Stimulated activated CD4-positive, alpha-beta T cell treated with anti-CD3 and anti-CD28 coated beads, Interleukin-1b, Interleukin-23, amount 100 ng/mL, for 1 hour (primary cell): ENCODE data around the gene WNT5B.

ENCODE experiments used
- DNase-seq, 2 donors: peaks; one replicate each; pipeline ENCODE4 v3.0.0-alpha.2; 2020; ENCODE audit warnings: low read depth in 2 of 2

Gene WNT5B

GRCh38 chr12:1630133-1630826 lies 1.2 kb downstream of the WNT5B start:
- DNase-seq, result no peak

- DNase-seq, result no peak
Observed at GRCh38 chr12:1630827-1631591, 2.0 kb downstream of the WNT5B start.

DNA sequence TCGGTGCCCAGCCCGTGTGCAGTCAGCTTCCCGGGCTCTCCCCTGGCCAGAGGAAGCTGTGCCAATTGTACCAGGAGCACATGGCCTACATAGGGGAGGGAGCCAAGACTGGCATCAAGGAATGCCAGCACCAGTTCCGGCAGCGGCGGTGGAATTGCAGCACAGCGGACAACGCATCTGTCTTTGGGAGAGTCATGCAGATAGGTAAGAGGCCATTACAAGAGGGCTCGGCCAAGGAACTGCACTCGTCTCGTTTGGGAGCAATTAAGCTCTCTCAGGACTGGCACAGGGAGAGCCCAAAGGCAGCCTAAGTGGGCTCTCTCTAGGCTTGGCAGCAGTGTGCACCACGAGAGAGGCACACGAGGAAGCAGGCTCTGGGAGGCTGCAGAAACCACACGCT lies 3.7 kb downstream of the WNT5B start:
- no peak for DNase-seq

DNA sequence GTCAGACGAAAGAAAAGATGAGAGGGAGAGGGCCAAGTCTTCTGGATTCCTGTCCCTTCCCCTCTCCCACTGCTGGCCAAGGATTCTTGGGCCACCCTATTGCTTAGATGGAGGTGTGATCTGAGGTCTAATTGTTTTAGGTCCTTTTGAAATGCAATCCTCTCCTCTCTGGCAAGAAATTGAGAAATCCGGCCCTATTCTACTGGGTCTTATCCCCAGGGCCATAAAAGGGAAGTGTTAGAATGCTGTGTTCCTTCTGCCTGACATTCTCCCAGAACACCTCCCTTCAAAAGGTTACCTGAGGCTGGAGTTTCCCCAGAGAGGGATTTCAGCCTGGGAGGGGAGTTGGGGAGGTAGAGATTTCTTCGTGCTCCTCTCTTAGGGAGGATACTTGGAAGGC lies 4.4 kb downstream of the WNT5B start:
- DNase-seq, result no peak

- DNase-seq, result no peak
Observed at GRCh38 chr12:1634149-1634548, 5.1 kb downstream of the WNT5B start.

DNA sequence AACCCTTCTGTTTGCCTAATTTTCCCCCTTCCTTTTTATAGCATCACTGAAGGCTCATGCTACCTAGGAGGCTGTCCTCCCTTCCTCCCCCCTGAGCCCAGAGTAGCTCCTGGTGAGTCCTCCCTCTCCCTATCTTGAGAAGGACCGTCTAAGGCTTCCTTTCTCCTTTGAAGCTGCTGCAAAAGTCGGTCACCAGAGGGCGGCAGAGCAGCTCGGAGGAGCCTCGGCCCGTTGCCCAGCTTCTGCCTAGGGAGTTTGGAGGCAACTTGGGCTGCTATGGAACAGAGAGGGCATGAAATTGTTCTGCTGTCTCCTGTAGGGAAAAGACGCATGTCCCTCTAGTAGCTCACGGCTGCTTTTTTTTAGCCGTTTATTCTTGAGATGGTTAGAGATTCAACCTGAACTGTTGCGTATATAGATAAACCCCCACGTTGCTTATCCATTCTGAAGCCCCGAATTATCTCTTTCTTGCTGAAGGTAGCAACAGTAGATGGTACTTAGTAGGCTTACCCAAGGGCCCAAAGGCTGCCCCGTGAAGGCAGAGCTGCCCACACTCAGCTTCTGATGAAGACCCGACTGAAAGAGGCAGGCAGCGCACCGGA lies 5.7 kb downstream of the WNT5B start:
- peak in 1 of 2 donors; percentile 49 for DNase-seq

DNA sequence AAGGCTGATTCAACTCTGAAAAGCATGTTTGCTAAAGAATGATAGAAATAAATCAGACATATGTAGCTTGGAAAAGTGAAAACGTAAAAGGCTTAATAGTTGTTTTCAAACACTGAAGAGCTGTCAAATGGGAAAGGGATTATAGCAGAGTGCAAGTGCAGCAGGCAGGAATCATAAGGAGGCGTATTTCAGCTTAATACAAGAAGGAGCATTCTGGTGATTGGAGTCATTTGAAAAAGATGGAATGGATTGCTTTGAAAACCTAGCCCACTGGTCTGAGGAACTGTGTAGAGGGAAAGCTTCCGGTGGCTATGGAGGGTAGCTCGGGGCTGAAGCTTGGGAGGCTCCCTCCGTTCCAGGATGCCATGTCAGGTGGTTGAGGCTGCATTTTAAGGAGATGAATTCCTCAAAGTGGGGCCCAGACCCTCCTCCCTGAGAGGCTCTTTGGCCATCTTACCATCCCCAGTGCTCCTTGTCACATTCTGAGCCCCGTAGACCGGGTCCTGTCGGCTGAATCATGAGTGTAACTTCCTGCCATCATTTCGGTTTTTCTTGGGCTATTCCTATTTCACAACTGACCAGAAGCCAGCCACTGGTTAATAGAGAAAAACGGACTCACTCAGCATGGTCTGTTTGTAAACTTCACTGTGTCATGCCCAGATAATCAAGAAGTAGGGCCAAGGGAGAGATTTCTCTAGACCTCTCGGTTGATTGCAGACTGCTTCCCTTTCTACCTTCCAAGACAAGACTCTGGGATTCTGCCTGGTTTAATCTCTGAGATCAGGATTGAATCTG lies 6.5 kb downstream of the WNT5B start:
- DNase-seq, result no peak

- DNase-seq, result no peak
Observed at GRCh38 chr12:1638203-1638602, 9.2 kb downstream of the WNT5B start.

GRCh38 chr12:1639538-1639937 lies 10.5 kb downstream of the WNT5B start:
- DNase-seq, result no peak

GRCh38 chr12:1640328-1641234 lies 11.6 kb downstream of the WNT5B start:
- DNase-seq, result no peak

DNA sequence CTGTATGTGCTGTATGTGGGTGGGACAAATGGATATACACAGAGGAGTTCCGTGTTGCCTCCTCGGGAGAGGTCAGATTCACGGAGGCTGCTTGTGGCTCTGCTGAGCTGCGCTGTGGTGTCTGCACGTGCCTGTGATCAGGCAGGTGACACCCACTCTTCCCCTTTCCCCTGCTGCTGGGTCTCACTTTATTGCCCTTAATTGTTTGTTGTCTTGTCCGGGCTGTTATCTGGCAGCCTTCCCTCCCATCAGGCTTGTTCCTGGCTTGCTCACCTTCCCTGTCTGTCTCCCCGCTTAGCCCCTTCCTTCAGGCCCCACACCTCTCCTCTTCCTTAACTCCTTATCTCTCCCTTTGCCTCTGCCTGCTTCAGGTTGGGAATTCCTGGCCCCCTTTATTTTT lies 13.5 kb downstream of the WNT5B start:
- DNase-seq, result no peak

- DNase-seq, result no peak
Observed at GRCh38 chr12:1643043-1643442, 14.0 kb downstream of the WNT5B start.

GRCh38 chr12:1643905-1644533 lies 15.0 kb downstream of the WNT5B start:
- DNase-seq, result no peak

GRCh38 chr12:1644534-1645438 lies 15.8 kb downstream of the WNT5B start:
- DNase-seq, result no peak

- DNase-seq, result no peak
Observed at GRCh38 chr12:1645819-1646218, 16.8 kb downstream of the WNT5B start.

DNA sequence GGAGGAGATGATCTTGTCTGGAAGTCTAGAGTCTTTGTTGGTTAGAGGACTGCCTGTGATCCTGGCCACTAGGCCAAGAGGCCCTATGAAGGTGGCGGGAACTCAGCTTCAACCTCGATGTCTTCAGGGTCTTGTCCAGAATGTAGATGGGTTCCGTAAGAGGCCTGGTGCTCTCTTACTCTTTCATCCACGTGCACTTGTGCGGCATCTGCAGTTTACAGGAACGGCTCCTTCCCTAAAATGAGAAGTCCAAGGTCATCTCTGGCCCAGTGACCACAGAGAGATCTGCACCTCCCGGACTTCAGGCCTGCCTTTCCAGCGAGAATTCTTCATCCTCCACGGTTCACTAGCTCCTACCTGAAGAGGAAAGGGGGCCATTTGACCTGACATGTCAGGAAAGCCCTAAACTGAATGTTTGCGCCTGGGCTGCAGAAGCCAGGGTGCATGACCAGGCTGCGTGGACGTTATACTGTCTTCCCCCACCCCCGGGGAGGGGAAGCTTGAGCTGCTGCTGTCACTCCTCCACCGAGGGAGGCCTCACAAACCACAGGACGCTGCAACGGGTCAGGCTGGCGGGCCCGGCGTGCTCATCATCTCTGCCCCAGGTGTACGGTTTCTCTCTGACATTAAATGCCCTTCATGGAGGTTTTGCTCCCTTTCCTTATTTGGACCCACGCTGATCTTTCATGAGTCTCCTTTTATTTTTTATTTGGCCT lies 17.7 kb downstream of the WNT5B start:
- no peak for DNase-seq

- no peak for DNase-seq
Observed at GRCh38 chr12:1647285-1647669, 18.2 kb downstream of the WNT5B start.

DNA sequence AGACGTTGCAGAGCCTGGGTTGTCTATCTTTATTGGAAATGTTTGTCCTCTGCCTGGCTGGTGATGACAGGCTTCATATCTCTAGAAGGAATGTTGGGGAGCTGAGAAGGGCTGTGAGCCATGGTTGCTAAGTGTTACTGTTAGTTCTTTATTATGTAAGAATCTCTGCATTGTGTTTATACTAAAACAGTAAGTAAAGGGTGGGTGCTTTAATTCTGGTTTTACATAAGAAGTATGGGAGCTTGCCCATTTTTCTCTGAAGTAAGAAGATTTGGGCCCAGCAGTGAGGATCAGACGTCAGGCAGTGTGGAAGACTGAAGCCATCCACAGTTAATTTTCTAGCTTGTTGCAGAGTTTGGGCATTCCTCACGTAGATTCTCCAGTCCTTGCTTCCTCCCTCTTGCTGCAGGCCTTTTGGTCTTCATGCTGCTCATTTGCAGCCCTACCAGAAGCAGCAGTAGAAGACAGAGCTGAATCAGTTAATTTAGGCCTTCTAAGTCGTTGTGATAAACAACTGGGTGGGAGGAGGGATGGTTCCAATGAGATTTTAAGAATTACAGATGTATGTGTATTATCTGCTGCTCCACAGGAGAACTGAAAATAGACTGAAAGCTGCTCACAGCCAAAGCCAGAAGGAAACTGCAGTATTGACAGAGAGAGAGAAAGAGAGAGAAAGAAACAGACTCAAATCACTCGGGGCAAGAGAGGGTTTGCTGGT lies 21.4 kb downstream of the WNT5B start:
- no peak for DNase-seq
